HEK293T (cell line): ENCODE data around the gene GOLGA5.

Experiments
- CTCF ChIA-PET: fragments of 350-600 bp; formaldehyde crosslinking; extraction: SDS; loops from one replicate; lab custom pipeline; 2021; ENCODE audit warnings: antibody characterized with exemption, inconsistent platforms; lab: Yijun Ruan, JAX
- POLR2A ChIA-PET: fragments of 350-600 bp; formaldehyde crosslinking; extraction: SDS; loops from one replicate; lab custom pipeline; 2020; ENCODE audit warnings: antibody characterized with exemption, inconsistent platforms; lab: Yijun Ruan, JAX
- DNase-seq: peaks from one replicate; pipeline ENCODE4 v3.0.0; 2012; ENCODE audit warnings: mixed read lengths; ENCODE audit errors: extremely low spot score
- ARNT ChIP-seq: fragments of 450-650 bp; IDR thresholded peaks from 2 replicates; pipeline ENCODE4 v1.6.1; 2017; ENCODE audit warnings: mild to moderate bottlenecking
- BHLHE40 ChIP-seq: fragments of 450-650 bp; IDR thresholded peaks from 2 replicates; pipeline ENCODE4 v1.6.1; 2016; ENCODE audit warnings: mild to moderate bottlenecking, moderate library complexity, borderline replicate concordance
- CTBP1 ChIP-seq: fragments of 450-650 bp; IDR thresholded peaks from 2 replicates; pipeline ENCODE4 v1.6.1; 2016; ENCODE audit warnings: borderline replicate concordance
- ELF4 ChIP-seq: fragments of 450-650 bp; IDR thresholded peaks from 2 replicates; pipeline ENCODE4 v1.6.1; 2017; ENCODE audit warnings: antibody characterized with exemption
- FOXA1 ChIP-seq: fragments of 450-650 bp; IDR thresholded peaks from 2 replicates; pipeline ENCODE4 v1.6.1; 2016; ENCODE audit warnings: mild to moderate bottlenecking
- FOXK2 ChIP-seq: fragments of 450-650 bp; IDR thresholded peaks from 2 replicates; pipeline ENCODE4 v1.6.1; 2016; ENCODE audit warnings: mild to moderate bottlenecking
- FOXM1 ChIP-seq: fragments of 450-650 bp; IDR thresholded peaks from 2 replicates; pipeline ENCODE4 v1.6.1; 2017; ENCODE audit warnings: mild to moderate bottlenecking, borderline replicate concordance
- HDGF ChIP-seq: fragments of 450-650 bp; IDR thresholded peaks from 2 replicates; pipeline ENCODE4 v1.6.1; 2017; ENCODE audit warnings: antibody characterized with exemption, borderline replicate concordance
- L3MBTL2 ChIP-seq: fragments of 450-650 bp; conservative IDR thresholded peaks from 2 replicates; pipeline ENCODE4 v1.6.1; 2016; ENCODE audit warnings: mild to moderate bottlenecking
- LEF1 ChIP-seq: fragments of 450-650 bp; IDR thresholded peaks from 2 replicates; pipeline ENCODE4 v1.6.1; 2017; ENCODE audit warnings: mild to moderate bottlenecking, borderline replicate concordance
- NFRKB ChIP-seq: fragments of 450-650 bp; IDR thresholded peaks from 2 replicates; pipeline ENCODE4 v1.6.1; 2016; ENCODE audit warnings: mild to moderate bottlenecking, moderate library complexity
- PKNOX1 ChIP-seq: fragments of 450-650 bp; IDR thresholded peaks from 2 replicates; pipeline ENCODE4 v1.6.1; 2016
- SP1 ChIP-seq: fragments of 450-650 bp; IDR thresholded peaks from 2 replicates; pipeline ENCODE4 v1.6.1; 2017
- SUZ12 ChIP-seq: fragments of 450-650 bp; IDR thresholded peaks from 2 replicates; pipeline ENCODE4 v1.6.1; 2016; ENCODE audit warnings: mild to moderate bottlenecking
- TARDBP ChIP-seq: fragments of 450-650 bp; IDR thresholded peaks from 2 replicates; pipeline ENCODE4 v1.6.1; 2016
- ZNF384 ChIP-seq: fragments of 450-650 bp; IDR thresholded peaks from 2 replicates; pipeline ENCODE4 v1.6.1; 2016

Gene GOLGA5

DNA sequence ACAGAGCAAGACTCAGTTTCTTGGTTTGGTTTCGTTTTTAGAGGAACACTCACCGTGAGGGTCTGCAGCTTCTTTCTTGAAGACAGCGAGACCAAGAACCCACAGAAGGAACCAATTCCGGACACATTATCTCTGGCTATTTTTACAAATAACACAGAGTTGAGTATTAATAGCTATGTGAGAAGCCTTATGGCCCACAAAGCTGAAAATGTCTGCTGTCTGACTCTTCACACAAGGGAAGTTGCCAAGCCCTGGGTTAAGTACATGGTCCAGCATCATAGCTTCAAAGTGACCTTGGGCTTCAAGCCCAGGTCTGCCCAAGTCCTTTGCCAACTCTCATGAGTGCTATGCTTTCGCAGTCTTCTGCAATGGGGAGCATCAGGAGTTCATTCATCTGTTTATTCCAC is 43.1 kb upstream of the GOLGA5 start:
- TF ChIP-seq ELF4 = no peak
- TF ChIP-seq NFRKB = no peak
- no peak for TF ChIP-seq SP1
- no peak for TF ChIP-seq PKNOX1
- no peak for TF ChIP-seq FOXK2
- TF ChIP-seq TARDBP = no peak
- TF ChIP-seq FOXM1 = no peak
- no peak for TF ChIP-seq BHLHE40
- TF ChIP-seq ZNF384 = no peak
- no peak for TF ChIP-seq CTBP1
- TF ChIP-seq SUZ12 = no peak
- TF ChIP-seq FOXA1 = no peak
- no peak for TF ChIP-seq ARNT
- TF ChIP-seq L3MBTL2 = no peak
- no peak for TF ChIP-seq HDGF
- no peak for TF ChIP-seq LEF1
- DNase-seq = no peak
- ChIA-PET POLR2A (interaction anchor here (1.3 kb wide), 1 partner anchor 43 kb away, joined by 5 read pairs; the partner anchor contains the start of gene GOLGA5), CTCF (interaction anchor here (0.9 kb wide), 1 partner anchor 33 kb away, joined by 4 read pairs; no protein-coding TSS in a partner anchor)

DNA sequence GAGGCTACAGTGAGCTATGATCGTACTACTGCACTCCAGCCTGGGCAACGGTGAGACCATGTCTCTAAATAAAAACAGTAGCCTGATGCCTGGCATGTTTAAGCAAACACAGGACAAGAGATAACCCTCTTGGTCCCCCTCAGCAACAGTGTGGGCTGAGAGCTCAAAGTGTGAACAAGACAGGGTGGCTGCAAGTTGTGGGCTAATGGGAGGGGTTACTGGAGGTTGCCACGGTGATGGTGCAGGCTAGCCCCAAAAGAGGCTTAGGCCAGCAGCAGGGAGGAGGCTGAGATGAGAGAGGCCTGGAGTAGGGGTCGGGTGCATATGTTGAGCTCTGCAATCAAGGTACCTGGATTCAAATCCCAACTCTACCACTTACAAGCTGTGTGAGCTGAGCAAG is 42.3 kb upstream of the GOLGA5 start:
- TF ChIP-seq ZNF384 (no peak), CTBP1 (no peak), FOXK2 (no peak), HDGF (no peak), FOXA1 (no peak), LEF1 (no peak), L3MBTL2 (no peak), NFRKB (no peak), SUZ12 (no peak)
- no peak for DNase-seq
- CTCF ChIA-PET = no interaction called here
- POLR2A ChIA-PET = no interaction called here

DNA sequence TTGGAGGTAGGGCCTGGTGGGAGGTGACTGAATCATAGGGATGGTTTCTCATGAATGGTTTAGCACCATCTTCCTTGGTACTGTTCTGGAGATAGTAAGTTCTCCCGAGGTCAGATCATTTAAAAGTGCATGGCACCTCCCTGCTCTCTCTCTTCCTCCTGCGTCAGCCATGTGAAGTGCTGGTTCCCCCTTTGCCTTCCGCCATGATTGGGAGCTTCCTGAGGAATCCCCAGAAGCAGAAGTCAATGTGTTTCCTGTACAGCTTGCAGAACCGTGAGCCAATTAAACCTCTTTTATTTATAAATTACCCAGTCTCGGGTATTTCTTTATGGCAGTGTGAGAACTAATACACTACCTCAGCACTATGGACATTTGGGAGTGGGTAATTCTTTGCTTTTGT is 40.9 kb upstream of the GOLGA5 start:
- POLR2A ChIA-PET = no interaction called here
- TF ChIP-seq NFRKB = no peak
- TF ChIP-seq ZNF384 = no peak
- no peak for TF ChIP-seq SUZ12
- no peak for TF ChIP-seq FOXM1
- TF ChIP-seq FOXK2 = no peak
- TF ChIP-seq BHLHE40 = no peak
- no peak for TF ChIP-seq CTBP1
- TF ChIP-seq ARNT = no peak
- DNase-seq = no peak
- CTCF ChIA-PET = no interaction called here

- ChIA-PET POLR2A (no interaction called here), CTCF (no interaction called here)
- DNase-seq = no peak
- TF ChIP-seq ARNT (no peak), HDGF (no peak), ZNF384 (no peak), SUZ12 (no peak), LEF1 (no peak), SP1 (no peak), NFRKB (no peak), BHLHE40 (no peak), CTBP1 (no peak), FOXM1 (no peak), TARDBP (no peak), FOXK2 (no peak), ELF4 (no peak), FOXA1 (no peak)
Observed at GRCh38 chr14:92754966-92755365, 39.1 kb upstream of the GOLGA5 start.

- CTCF ChIA-PET = interaction anchor here (0.8 kb wide), 1 partner anchor 10 kb away, joined by 6 read pairs; no protein-coding TSS in a partner anchor
- no peak for DNase-seq
- no peak for TF ChIP-seq NFRKB
- no peak for TF ChIP-seq ARNT
- no peak for TF ChIP-seq FOXA1
- TF ChIP-seq FOXK2 = no peak
- no peak for TF ChIP-seq CTBP1
- no peak for TF ChIP-seq HDGF
- TF ChIP-seq SUZ12 = no peak
- TF ChIP-seq ZNF384 = no peak
- TF ChIP-seq FOXM1 = no peak
- no peak for TF ChIP-seq ELF4
- TF ChIP-seq L3MBTL2 = no peak
- TF ChIP-seq BHLHE40 = no peak
- POLR2A ChIA-PET = no interaction called here
Observed at GRCh38 chr14:92755495-92755894, 38.6 kb upstream of the GOLGA5 start.

DNA sequence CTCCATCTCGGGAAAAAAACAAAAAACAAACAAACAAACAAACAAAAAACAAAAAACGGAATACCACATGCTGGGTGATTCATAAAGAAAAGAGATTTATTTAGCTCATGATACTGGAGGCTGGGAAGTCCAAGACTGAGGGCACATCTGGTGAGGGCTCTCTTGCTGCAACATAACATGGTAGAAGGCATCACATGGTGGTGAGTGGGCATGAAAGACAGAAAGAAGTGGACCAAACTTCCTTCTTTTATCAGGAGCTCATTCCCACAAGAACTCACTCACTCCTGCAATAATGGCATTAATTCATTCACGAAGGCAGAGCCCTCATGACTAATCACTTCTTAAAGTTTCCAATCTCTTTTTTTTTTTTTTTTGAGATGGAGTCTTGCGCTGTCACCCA is 37.7 kb upstream of the GOLGA5 start:
- POLR2A ChIA-PET = no interaction called here

More for the DNA sequence above, 37.7 kb upstream of the GOLGA5 start:
- no peak for DNase-seq
- CTCF ChIA-PET = interaction anchor here (0.8 kb wide), 1 partner anchor 11 kb away, joined by 6 read pairs; no protein-coding TSS in a partner anchor
- TF ChIP-seq HDGF = no peak
- no peak for TF ChIP-seq SUZ12
- no peak for TF ChIP-seq NFRKB
- no peak for TF ChIP-seq ARNT
- no peak for TF ChIP-seq SP1
- TF ChIP-seq L3MBTL2 = no peak
- no peak for TF ChIP-seq FOXM1
- TF ChIP-seq BHLHE40 = no peak
- no peak for TF ChIP-seq CTBP1
- TF ChIP-seq ELF4 = no peak
- no peak for TF ChIP-seq ZNF384
- no peak for TF ChIP-seq FOXK2
- no peak for TF ChIP-seq FOXA1
- no peak for TF ChIP-seq PKNOX1
- TF ChIP-seq TARDBP = no peak
- no peak for TF ChIP-seq LEF1
